PC-3 (cell line): ENCODE measurements around the gene HOXB9.

ENCODE experiments used
- EZH2 ChIP-seq: fragments of 300-600 bp; sonication (generic); IDR thresholded peaks from one replicate; pipeline ENCODE4 v1.6.1; 2017; ENCODE audit warnings: antibody characterized with exemption, mild to moderate bottlenecking, low read length; ENCODE audit not compliant: unreplicated experiment
- TF ChIP-seq, protein P1 (sequence below): fragments of 300-600 bp; sonication (generic); conservative IDR thresholded peaks from 2 replicates; pipeline ENCODE4 v1.5.1; 2017; ENCODE audit warnings: antibody characterized with exemption, low read depth, mild to moderate bottlenecking, low read length

DNA sequence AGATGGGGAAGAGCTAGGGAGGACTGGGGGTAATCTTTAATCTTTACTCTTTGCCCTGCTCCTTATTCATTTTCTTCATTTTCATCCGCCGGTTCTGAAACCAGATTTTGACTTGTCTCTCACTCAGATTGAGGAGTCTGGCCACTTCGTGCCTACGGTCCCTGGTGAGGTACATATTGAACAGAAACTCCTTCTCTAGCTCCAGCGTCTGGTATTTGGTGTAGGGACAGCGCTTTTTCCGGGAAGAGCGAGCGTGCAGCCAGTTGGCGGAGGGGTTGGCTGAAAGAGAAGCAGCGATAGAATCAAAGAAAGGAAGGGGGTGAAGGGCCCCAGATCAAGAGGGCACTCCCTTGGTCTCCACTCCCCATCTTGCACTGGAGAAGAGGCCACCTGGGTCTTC is 3.3 kb downstream of the HOXB9 start:
- TF ChIP-seq, protein P1, sequence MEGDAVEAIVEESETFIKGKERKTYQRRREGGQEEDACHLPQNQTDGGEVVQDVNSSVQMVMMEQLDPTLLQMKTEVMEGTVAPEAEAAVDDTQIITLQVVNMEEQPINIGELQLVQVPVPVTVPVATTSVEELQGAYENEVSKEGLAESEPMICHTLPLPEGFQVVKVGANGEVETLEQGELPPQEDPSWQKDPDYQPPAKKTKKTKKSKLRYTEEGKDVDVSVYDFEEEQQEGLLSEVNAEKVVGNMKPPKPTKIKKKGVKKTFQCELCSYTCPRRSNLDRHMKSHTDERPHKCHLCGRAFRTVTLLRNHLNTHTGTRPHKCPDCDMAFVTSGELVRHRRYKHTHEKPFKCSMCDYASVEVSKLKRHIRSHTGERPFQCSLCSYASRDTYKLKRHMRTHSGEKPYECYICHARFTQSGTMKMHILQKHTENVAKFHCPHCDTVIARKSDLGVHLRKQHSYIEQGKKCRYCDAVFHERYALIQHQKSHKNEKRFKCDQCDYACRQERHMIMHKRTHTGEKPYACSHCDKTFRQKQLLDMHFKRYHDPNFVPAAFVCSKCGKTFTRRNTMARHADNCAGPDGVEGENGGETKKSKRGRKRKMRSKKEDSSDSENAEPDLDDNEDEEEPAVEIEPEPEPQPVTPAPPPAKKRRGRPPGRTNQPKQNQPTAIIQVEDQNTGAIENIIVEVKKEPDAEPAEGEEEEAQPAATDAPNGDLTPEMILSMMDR = no peak
- TF ChIP-seq EZH2 = no peak
